WERI-Rb-1 (cell line): Measurements from ENCODE around the gene SDK2.

ENCODE experiments used
- DNase-seq: peaks from one replicate; pipeline ENCODE4 v3.0.0-alpha.2; 2020
- H3K27ac ChIP-seq: fragments of 250-450 bp; sonication (Bioruptor Pico); 2 replicates; pipeline ENCODE4 v1.5.1; 2020; ENCODE audit warnings: mild to moderate bottlenecking, moderate library complexity
- H3K27me3 ChIP-seq: fragments of 250-450 bp; sonication (Bioruptor Pico); 2 replicates; pipeline ENCODE4 v1.5.1; 2021; ENCODE audit warnings: mild to moderate bottlenecking, low read depth, moderate library complexity; ENCODE audit not compliant: insufficient read depth, severe bottlenecking
- H3K36me3 ChIP-seq: fragments of 250-450 bp; sonication (Bioruptor Pico); 2 replicates; pipeline ENCODE4 v1.5.1; 2020; ENCODE audit warnings: mild to moderate bottlenecking, moderate library complexity
- H3K4me3 ChIP-seq: 2 replicates; pipeline ENCODE4 v1.5.1; 2011; ENCODE audit warnings: low read depth, mild to moderate bottlenecking, control low read depth, low read length
- H3K9me3 ChIP-seq: fragments of 250-450 bp; sonication (Bioruptor Pico); 2 replicates; pipeline ENCODE4 v1.5.1; 2021; ENCODE audit warnings: mild to moderate bottlenecking, moderate library complexity; ENCODE audit not compliant: severe bottlenecking
- CTCF ChIP-seq: IDR thresholded peaks from 2 replicates; pipeline ENCODE4 v1.5.1; 2011; ENCODE audit warnings: low read depth, mild to moderate bottlenecking, control low read depth, inconsistent platforms, low read length

The SDK2 gene

GRCh38 chr17:73399056-73399455 lies 245.2 kb downstream of the SDK2 start:
- no peaks in the 10 kb centered on the region for H3K9me3 ChIP-seq
- H3K27me3 ChIP-seq = no peaks in the 10 kb centered on the region
- no peak overlapping the region for H3K4me3 ChIP-seq
- no peak for DNase-seq
- peaks cover 60% of the 10 kb centered on the region for H3K36me3 ChIP-seq
- H3K27ac ChIP-seq = no peak overlapping the region
- no peak for TF ChIP-seq CTCF

GRCh38 chr17:73397856-73398540 lies 246.2 kb downstream of the SDK2 start:
- Histone ChIP-seq H3K9me3 (no peaks in the 10 kb centered on the region), H3K4me3 (no peak overlapping the region), H3K36me3 (peaks cover 65% of the 10 kb centered on the region), H3K27ac (no peak overlapping the region), H3K27me3 (no peaks in the 10 kb centered on the region)
- no peak for DNase-seq
- TF ChIP-seq CTCF = no peak

GRCh38 chr17:73397278-73397826 lies 246.9 kb downstream of the SDK2 start:
- no peak overlapping the region for H3K4me3 ChIP-seq
- no peak for DNase-seq
- H3K9me3 ChIP-seq = no peaks in the 10 kb centered on the region
- no peaks in the 10 kb centered on the region for H3K27me3 ChIP-seq
- H3K27ac ChIP-seq = no peak overlapping the region
- H3K36me3 ChIP-seq = peaks cover 70% of the 10 kb centered on the region
- TF ChIP-seq CTCF = no peak

GRCh38 chr17:73396431-73397277 lies 247.6 kb downstream of the SDK2 start:
- DNase-seq = no peak
- Histone ChIP-seq H3K27ac (no peak overlapping the region), H3K4me3 (no peak overlapping the region), H3K36me3 (peaks cover 67% of the 10 kb centered on the region), H3K9me3 (no peaks in the 10 kb centered on the region), H3K27me3 (no peaks in the 10 kb centered on the region)
- no peak for TF ChIP-seq CTCF

GRCh38 chr17:73394512-73395450 lies 249.5 kb downstream of the SDK2 start:
- TF ChIP-seq CTCF = no peak
- H3K9me3 ChIP-seq = no peaks in the 10 kb centered on the region
- peaks cover 65% of the 10 kb centered on the region for H3K36me3 ChIP-seq
- no peaks in the 10 kb centered on the region for H3K27me3 ChIP-seq
- no peak overlapping the region for H3K27ac ChIP-seq
- no peak overlapping the region for H3K4me3 ChIP-seq
- DNase-seq = no peak
